Subcutaneous abdominal adipose tissue (tissue), 5 donors: ENCODE data around the gene ATXN7L1.
"Not testable (repeated sequence)": the region's sequence is repeated elsewhere in the genome, so short reads cannot be mapped to it uniquely, and the experiment has no call there.

Source experiments
- H3K27ac ChIP-seq: one replicate; pipeline ENCODE4 v1.7.0; 2013; ENCODE audit warnings: low read depth, mild to moderate bottlenecking, inconsistent platforms, low read length, moderate library complexity
- H3K27me3 ChIP-seq, 5 donors: one replicate each; pipeline ENCODE4 v1.7.0; 2013; ENCODE audit warnings: low read length in 5 of 5, inconsistent platforms in 1 of 5; ENCODE audit not compliant: control insufficient read depth in 5 of 5, insufficient read depth in 4 of 5
- H3K36me3 ChIP-seq, 5 donors: one replicate each; pipeline ENCODE4 v1.7.0; 2013; ENCODE audit warnings: low read length in 5 of 5; ENCODE audit not compliant: control insufficient read depth in 5 of 5, insufficient read depth in 5 of 5
- H3K4me1 ChIP-seq, 5 donors: one replicate each; pipeline ENCODE4 v1.7.0; 2013; ENCODE audit warnings: low read length in 5 of 5, mild to moderate bottlenecking in 3 of 5, moderate library complexity in 1 of 5; ENCODE audit not compliant: control insufficient read depth in 5 of 5, insufficient read depth in 5 of 5
- H3K4me3 ChIP-seq, 5 donors: one replicate each; pipeline ENCODE4 v1.7.0; 2013; ENCODE audit warnings: low read length in 5 of 5, low read depth in 1 of 5
- H3K9ac ChIP-seq, 5 donors: one replicate each; pipeline ENCODE4 v1.7.0; 2013; ENCODE audit warnings: low read length in 5 of 5, mild to moderate bottlenecking in 4 of 5, moderate library complexity in 3 of 5
- H3K9me3 ChIP-seq, 5 donors: one replicate each; pipeline ENCODE4 v1.7.0; 2013; ENCODE audit warnings: low read length in 5 of 5; ENCODE audit not compliant: control insufficient read depth in 5 of 5
- donor health status: healthy.
- donor health status: healthy.
- donor health status: healthy.
- donor health status: healthy.
- donor health status: healthy.

ATXN7L1 gene

GRCh38 chr7:105599551-105599950, 276.8 kb downstream of the ATXN7L1 start:
- Histone ChIP-seq H3K4me3 (no peak overlapping the region), H3K36me3 (peaks cover 0 to 4% (median 0%) of the 10 kb centered on the region in 5 donors), H3K27me3 (peaks cover 0 to 5% (median 0%) of the 10 kb centered on the region in 5 donors), H3K27ac (no peak overlapping the region), H3K4me1 (peaks cover 0 to 7% (median 6%) of the 10 kb centered on the region in 5 donors), H3K9ac (no peak overlapping the region), H3K9me3 (no peaks in the 10 kb centered on the region)

- not testable (repeated sequence) for H3K4me3 ChIP-seq, H3K4me1 ChIP-seq, H3K27ac ChIP-seq, H3K9me3 ChIP-seq, H3K27me3 ChIP-seq, H3K36me3 ChIP-seq, H3K9ac ChIP-seq
Observed at GRCh38 chr7:105599080-105599479, 277.3 kb downstream of the ATXN7L1 start.

- H3K4me1 ChIP-seq = no peaks in the 10 kb centered on the region
- H3K36me3 ChIP-seq = no peaks in the 10 kb centered on the region
- H3K4me3 ChIP-seq = no peak overlapping the region
Observed at GRCh38 chr7:105596866-105597265, 279.5 kb downstream of the ATXN7L1 start.

GRCh38 chr7:105594034-105594433, 282.4 kb downstream of the ATXN7L1 start:
- no peak overlapping the region for H3K9ac ChIP-seq
- no peaks in the 10 kb centered on the region for H3K9me3 ChIP-seq
- H3K4me3 ChIP-seq = no peak overlapping the region
- peaks cover 0 to 5% (median 0%) of the 10 kb centered on the region in 5 donors for H3K27me3 ChIP-seq
- H3K4me1 ChIP-seq = peaks cover 0 to 5% (median 0%) of the 10 kb centered on the region in 5 donors
- no peaks in the 10 kb centered on the region for H3K36me3 ChIP-seq
- H3K27ac ChIP-seq = no peak overlapping the region

More at GRCh38 chr7:105596866-105597265, 279.5 kb downstream of the ATXN7L1 start:
- Histone ChIP-seq H3K27me3 (peaks cover 0 to 5% (median 0%) of the 10 kb centered on the region in 5 donors), H3K27ac (no peak overlapping the region), H3K9ac (no peak overlapping the region), H3K9me3 (no peaks in the 10 kb centered on the region)

- no peaks in the 10 kb centered on the region for H3K27me3 ChIP-seq
- H3K9me3 ChIP-seq = no peaks in the 10 kb centered on the region
- H3K36me3 ChIP-seq = no peaks in the 10 kb centered on the region
- no peak overlapping the region for H3K27ac ChIP-seq
- H3K9ac ChIP-seq = no peak overlapping the region
- H3K4me3 ChIP-seq = no peak overlapping the region
- H3K4me1 ChIP-seq = peaks cover 0 to 9% (median 0%) of the 10 kb centered on the region in 5 donors
Observed at GRCh38 chr7:105591522-105591921, 284.9 kb downstream of the ATXN7L1 start.

GRCh38 chr7:105590793-105591192, 285.6 kb downstream of the ATXN7L1 start:
- H3K27me3 ChIP-seq = no peaks in the 10 kb centered on the region
- H3K4me1 ChIP-seq = peaks cover 0 to 9% (median 0%) of the 10 kb centered on the region in 5 donors
- no peak overlapping the region for H3K27ac ChIP-seq
- H3K9ac ChIP-seq = no peak overlapping the region
- H3K36me3 ChIP-seq = no peaks in the 10 kb centered on the region
- no peak overlapping the region for H3K4me3 ChIP-seq
- no peaks in the 10 kb centered on the region for H3K9me3 ChIP-seq

GRCh38 chr7:105589356-105590077, 286.9 kb downstream of the ATXN7L1 start:
- Histone ChIP-seq H3K27me3 (no peaks in the 10 kb centered on the region), H3K9me3 (no peaks in the 10 kb centered on the region), H3K9ac (no peak overlapping the region), H3K36me3 (no peaks in the 10 kb centered on the region), H3K4me1 (peaks cover 0 to 9% (median 0%) of the 10 kb centered on the region in 5 donors), H3K27ac (no peak overlapping the region), H3K4me3 (no peak overlapping the region)

- H3K27ac ChIP-seq = no peak overlapping the region
- peaks cover 0 to 9% (median 0%) of the 10 kb centered on the region in 5 donors for H3K4me1 ChIP-seq
- no peak overlapping the region for H3K4me3 ChIP-seq
- no peaks in the 10 kb centered on the region for H3K9me3 ChIP-seq
- no peaks in the 10 kb centered on the region for H3K36me3 ChIP-seq
- H3K27me3 ChIP-seq = no peaks in the 10 kb centered on the region
- H3K9ac ChIP-seq = no peak overlapping the region
Observed at GRCh38 chr7:105587909-105588635, 288.3 kb downstream of the ATXN7L1 start.

- Histone ChIP-seq H3K27ac (no peak overlapping the region), H3K4me1 (peaks cover 0 to 15% (median 7%) of the 10 kb centered on the region in 5 donors), H3K9me3 (no peaks in the 10 kb centered on the region), H3K9ac (no peak overlapping the region), H3K4me3 (no peak overlapping the region), H3K36me3 (no peaks in the 10 kb centered on the region), H3K27me3 (peaks cover 0 to 6% (median 2%) of the 10 kb centered on the region in 5 donors)
Observed at GRCh38 chr7:105585850-105586500, 290.4 kb downstream of the ATXN7L1 start.

GRCh38 chr7:105584165-105584564, 292.2 kb downstream of the ATXN7L1 start:
- H3K27me3 ChIP-seq = peaks cover 0 to 6% (median 2%) of the 10 kb centered on the region in 5 donors
- no peaks in the 10 kb centered on the region for H3K9me3 ChIP-seq
- H3K9ac ChIP-seq = no peak overlapping the region
- no peak overlapping the region for H3K4me3 ChIP-seq
- no peak overlapping the region for H3K27ac ChIP-seq
- peaks cover 0 to 11% (median 7%) of the 10 kb centered on the region in 5 donors for H3K4me1 ChIP-seq
- no peaks in the 10 kb centered on the region for H3K36me3 ChIP-seq
